LNCaP clone FGC (cell line): ENCODE data around the gene TLR3.

Experiments used
- DNase-seq: peaks from one replicate; pipeline ENCODE4 v3.0.0-alpha.2; 2011; ENCODE audit warnings: low read depth
- H3K4me3 ChIP-seq: 2 replicates; pipeline ENCODE4 v1.5.1; 2011; ENCODE audit warnings: mild to moderate bottlenecking, low read depth, low read length, control low read depth
- CTCF ChIP-seq: IDR thresholded peaks from 2 replicates; pipeline ENCODE4 v1.5.1; 2012; ENCODE audit warnings: mild to moderate bottlenecking; ENCODE audit not compliant: control insufficient read depth, insufficient read depth; ENCODE audit errors: extremely low read depth

The TLR3 gene

GRCh38 chr4:186024637-186025407 is 44.1 kb upstream of the TLR3 start:
- H3K4me3 ChIP-seq = no peak overlapping the region
- DNase-seq = no peak
- TF ChIP-seq CTCF = no peak

- DNase-seq = no peak
- no peak for TF ChIP-seq CTCF
- H3K4me3 ChIP-seq = no peak overlapping the region
These were observed 43.6 kb upstream of the TLR3 start for GRCh38 chr4:186025408-186025690.

GRCh38 chr4:186027405-186027804 is 41.6 kb upstream of the TLR3 start:
- no peak for DNase-seq
- TF ChIP-seq CTCF = no peak
- H3K4me3 ChIP-seq = no peak overlapping the region

- H3K4me3 ChIP-seq = no peak overlapping the region
- DNase-seq = no peak
These were observed 39.2 kb upstream of the TLR3 start for GRCh38 chr4:186029571-186030398.

GRCh38 chr4:186030399-186030775 is 38.6 kb upstream of the TLR3 start:
- DNase-seq = no peak
- no peak for TF ChIP-seq CTCF
- H3K4me3 ChIP-seq = no peak overlapping the region

More at GRCh38 chr4:186029571-186030398, 39.2 kb upstream of the TLR3 start:
- TF ChIP-seq CTCF = no peak

- no peak overlapping the region for H3K4me3 ChIP-seq
- no peak for TF ChIP-seq CTCF
- no peak for DNase-seq
These were observed 38.2 kb upstream of the TLR3 start for GRCh38 chr4:186030795-186031194.

- H3K4me3 ChIP-seq = no peak overlapping the region
- DNase-seq = no peak
- peak; percentile 42 for TF ChIP-seq CTCF
These were observed 36.7 kb upstream of the TLR3 start for GRCh38 chr4:186032259-186032658.
